GM19455 (cell line): Measurements from ENCODE around the gene NASP.

Source experiments
- ATAC-seq: cut with Tn5 transposase; IDR thresholded peaks from one replicate; pipeline ENCODE4 v1.9.1; 2021; ENCODE audit not compliant: unreplicated experiment

NASP gene

GRCh38 chr1:45660336-45660735 lies 76.5 kb downstream of the NASP start:
- ATAC-seq, result no peak

- no peak for ATAC-seq
Observed at GRCh38 chr1:45666836-45667235, 83.0 kb downstream of the NASP start.

GRCh38 chr1:45667321-45668111 lies 83.7 kb downstream of the NASP start:
- ATAC-seq, result no peak
